Smooth muscle cell (in vitro differentiated cells): ENCODE measurements around the gene ZNF891. TPM values are rescaled to one million over a fixed set of nuclear protein-coding genes. Genes with fewer than 3 reads are reported as not detected.

ENCODE experiments used
- DNase-seq: peaks from one replicate; lab custom pipeline; 2025; ENCODE audit not compliant: unreplicated experiment; lab: John Stamatoyannopoulos, UW
- H2AFZ ChIP-seq: fragments of 200-600 bp; sonication (generic); 2 replicates; pipeline ENCODE4 v1.6.0; 2016; ENCODE audit warnings: antibody characterized with exemption, low read depth, mild to moderate bottlenecking
- H3F3A ChIP-seq: fragments of 200-600 bp; sonication (generic); 2 replicates; pipeline ENCODE4 v1.6.0; 2017; ENCODE audit warnings: antibody characterized with exemption, low read depth
- H3K27ac ChIP-seq: fragments of 200-600 bp; sonication (generic); 2 replicates; pipeline ENCODE4 v1.5.1; 2016; ENCODE audit warnings: low read depth, mild to moderate bottlenecking
- H3K27me3 ChIP-seq: fragments of 200-600 bp; sonication (generic); 2 replicates; pipeline ENCODE4 v1.6.1; 2016; ENCODE audit warnings: low read depth, mild to moderate bottlenecking
- H3K36me3 ChIP-seq: fragments of 200-600 bp; sonication (generic); 2 replicates; pipeline ENCODE4 v1.5.1; 2016; ENCODE audit warnings: low read depth
- H3K4me1 ChIP-seq: fragments of 200-600 bp; sonication (generic); 2 replicates; pipeline ENCODE4 v1.5.1; 2016; ENCODE audit warnings: low read depth
- H3K4me2 ChIP-seq: fragments of 200-600 bp; sonication (generic); 2 replicates; pipeline ENCODE4 v1.6.0; 2016; ENCODE audit warnings: mild to moderate bottlenecking
- H3K4me3 ChIP-seq: fragments of 200-600 bp; sonication (generic); 2 replicates; pipeline ENCODE4 v1.5.1; 2016; ENCODE audit warnings: mild to moderate bottlenecking
- H3K79me2 ChIP-seq: fragments of 200-600 bp; sonication (generic); 2 replicates; pipeline ENCODE4 v1.6.0; 2016; ENCODE audit warnings: low read depth, mild to moderate bottlenecking
- H3K9ac ChIP-seq: fragments of 200-600 bp; sonication (generic); 2 replicates; pipeline ENCODE4 v1.6.0; 2016; ENCODE audit warnings: low read depth
- H3K9me3 ChIP-seq: fragments of 200-600 bp; sonication (generic); replicated peaks from 2 replicates; pipeline ENCODE4 v1.5.1; 2016; ENCODE audit warnings: low read depth
- H4K20me1 ChIP-seq: fragments of 200-600 bp; sonication (generic); 2 replicates; pipeline ENCODE4 v1.6.0; 2016; ENCODE audit warnings: low read depth
- CTCF ChIP-seq: fragments of 200-600 bp; sonication (generic); IDR thresholded peaks from 2 replicates; pipeline ENCODE4 v1.5.1; 2017; ENCODE audit warnings: borderline replicate concordance, mild to moderate bottlenecking, antibody characterized with exemption; ENCODE audit not compliant: insufficient read depth, poor library complexity, severe bottlenecking
- WGBS: methylation state at CpG from one replicate; pipeline ENCODE4 v1.1.7; 2016; ENCODE audit warnings: low lambda C conversion rate; 5-methylcytosine and 5-hydroxymethylcytosine counted together
- polyA plus RNA-seq: library from polyadenylated mRNA; unstranded; fragments of >200 nt; fragmentation: Nextera tagmentation; extraction: Ambion mirVana; gene quantifications from 2 replicates; pipeline ENCODE4 v1.2.1, GENCODE V29; 2016
- total RNA-seq: library from RNA; depleted of rRNA; stranded (reverse); fragments of >200 nt; gene quantifications from 2 replicates; pipeline ENCODE4 v1.2.3, GENCODE V29; 2014

ZNF891 gene
- total and polyA plus RNA-seq, 2 experiments from 2014 or later: 0.25 to 0.90 TPM

GRCh38 chr12:133120385-133121191 lies 9.5 kb downstream of the ZNF891 start:
- Histone ChIP-seq H3K9me3 (peaks cover 95% of the 10 kb centered on the region), H3K27ac (no peak overlapping the region), H3K36me3 (peaks cover 62% of the 10 kb centered on the region), H3K27me3 (no peaks in the 10 kb centered on the region), H3K79me2 (peaks cover 5% of the 10 kb centered on the region), H2AFZ (no peak overlapping the region), H3F3A (no peaks in the 10 kb centered on the region), H3K4me3 (no peak overlapping the region), H4K20me1 (no peaks in the 10 kb centered on the region), H3K4me1 (no peaks in the 10 kb centered on the region), H3K4me2 (no peak overlapping the region), H3K9ac (no peak overlapping the region)
- WGBS: 91% methylated on average over 3 of the region's 3 CpGs
- TF ChIP-seq CTCF: no peak
- no peak for DNase-seq

- Histone ChIP-seq H3K4me3 (peak overlapping the region; percentile 21), H3K9ac (no peak overlapping the region), H3K79me2 (no peaks in the 10 kb centered on the region), H3K27ac (no peak overlapping the region), H2AFZ (no peak overlapping the region), H3K4me2 (no peak overlapping the region), H3F3A (peaks cover 10% of the 10 kb centered on the region), H3K27me3 (no peaks in the 10 kb centered on the region), H3K4me1 (no peaks in the 10 kb centered on the region), H3K36me3 (peaks cover 68% of the 10 kb centered on the region), H3K9me3 (peaks cover 81% of the 10 kb centered on the region), H4K20me1 (no peaks in the 10 kb centered on the region)
- WGBS: 97% methylated on average over 2 of the region's 2 CpGs
- no peak for DNase-seq
- TF ChIP-seq CTCF: no peak
These were observed 21.9 kb downstream of the ZNF891 start for GRCh38 chr12:133108150-133108549.

GRCh38 chr12:133107121-133107520 lies 23.0 kb downstream of the ZNF891 start:
- no peaks in the 10 kb centered on the region for H4K20me1 ChIP-seq
- WGBS: 100% methylated on average over 1 of the region's 1 CpG
- no peaks in the 10 kb centered on the region for H3K79me2 ChIP-seq
- no peak overlapping the region for H3K27ac ChIP-seq
- TF ChIP-seq CTCF: no peak
- no peaks in the 10 kb centered on the region for H3K4me1 ChIP-seq
- H3K27me3 ChIP-seq: no peaks in the 10 kb centered on the region
- H2AFZ ChIP-seq: no peak overlapping the region
- H3F3A ChIP-seq: peaks cover 10% of the 10 kb centered on the region
- H3K36me3 ChIP-seq: peaks cover 78% of the 10 kb centered on the region
- H3K4me2 ChIP-seq: no peak overlapping the region
- DNase-seq: no peak
- no peak overlapping the region for H3K9ac ChIP-seq
- peak overlapping the region; percentile 17 for H3K4me3 ChIP-seq
- peaks cover 89% of the 10 kb centered on the region for H3K9me3 ChIP-seq

GRCh38 chr12:133106253-133106652 lies 23.8 kb downstream of the ZNF891 start:
- H3K27ac ChIP-seq: no peak overlapping the region
- H3K9ac ChIP-seq: no peak overlapping the region
- DNase-seq: no peak
- no peaks in the 10 kb centered on the region for H3K79me2 ChIP-seq
- H3K4me3 ChIP-seq: peak overlapping the region; percentile 12
- no peaks in the 10 kb centered on the region for H3K27me3 ChIP-seq
- H3F3A ChIP-seq: peaks cover 10% of the 10 kb centered on the region
- H3K4me1 ChIP-seq: no peaks in the 10 kb centered on the region
- H3K36me3 ChIP-seq: peaks cover 87% of the 10 kb centered on the region
- H3K4me2 ChIP-seq: no peak overlapping the region
- no peak for TF ChIP-seq CTCF
- no peak overlapping the region for H2AFZ ChIP-seq
- peaks cover 97% of the 10 kb centered on the region for H3K9me3 ChIP-seq
- no peaks in the 10 kb centered on the region for H4K20me1 ChIP-seq
- WGBS: 99% methylated on average over 5 of the region's 5 CpGs
